Activated CD4-positive, CD25-positive, alpha-beta regulatory T cell treated with anti-CD3 and anti-CD28 coated beads, Interleukin-2, amount 50 U/mL, for 72 hours (primary cell): ENCODE measurements around the gene PLXNA2.

Experiments used
- DNase-seq: peaks from one replicate; pipeline ENCODE4 v3.0.0; 2021

PLXNA2 gene

GRCh38 chr1:208203848-208204609 is 40.2 kb downstream of the PLXNA2 start:
- DNase-seq, result no peak

GRCh38 chr1:208203127-208203847 is 40.9 kb downstream of the PLXNA2 start:
- DNase-seq, result no peak

- DNase-seq, result no peak
Observed at GRCh38 chr1:208202333-208202995, 41.7 kb downstream of the PLXNA2 start.

- no peak for DNase-seq
Observed at GRCh38 chr1:208201229-208201628, 43.0 kb downstream of the PLXNA2 start.

- no peak for DNase-seq
Observed at GRCh38 chr1:208200116-208200515, 44.1 kb downstream of the PLXNA2 start.

GRCh38 chr1:208198236-208198635 is 45.9 kb downstream of the PLXNA2 start:
- DNase-seq, result no peak

GRCh38 chr1:208194944-208195343 is 49.2 kb downstream of the PLXNA2 start:
- DNase-seq, result no peak

GRCh38 chr1:208192995-208193394 is 51.2 kb downstream of the PLXNA2 start:
- no peak for DNase-seq

- no peak for DNase-seq
Observed at GRCh38 chr1:208190784-208191183, 53.4 kb downstream of the PLXNA2 start.

GRCh38 chr1:208189716-208190115 is 54.5 kb downstream of the PLXNA2 start:
- DNase-seq, result no peak

- no peak for DNase-seq
Observed at GRCh38 chr1:208189183-208189582, 55.0 kb downstream of the PLXNA2 start.

- DNase-seq, result no peak
Observed at GRCh38 chr1:208188607-208189006, 55.6 kb downstream of the PLXNA2 start.

- DNase-seq, result no peak
Observed at GRCh38 chr1:208187499-208188041, 56.6 kb downstream of the PLXNA2 start.

GRCh38 chr1:208185801-208186231 is 58.4 kb downstream of the PLXNA2 start:
- DNase-seq, result no peak

- DNase-seq, result no peak
Observed at GRCh38 chr1:208184966-208185654, 59.1 kb downstream of the PLXNA2 start.

- no peak for DNase-seq
Observed at GRCh38 chr1:208183977-208184911, 59.9 kb downstream of the PLXNA2 start.

GRCh38 chr1:208182880-208183645 is 61.1 kb downstream of the PLXNA2 start:
- DNase-seq, result no peak

GRCh38 chr1:208181364-208181763 is 62.8 kb downstream of the PLXNA2 start:
- no peak for DNase-seq

- no peak for DNase-seq
Observed at GRCh38 chr1:208180421-208180820, 63.8 kb downstream of the PLXNA2 start.

GRCh38 chr1:208179961-208180409 is 64.2 kb downstream of the PLXNA2 start:
- DNase-seq, result no peak
